Measurements from ENCODE around the gene BTBD9. TPM values are rescaled to one million over a fixed set of nuclear protein-coding genes. Genes with fewer than 3 reads are reported as not detected.

BTBD9 gene
- total RNA-seq, 1 donor from 2014 or later = 25.1 TPM

Small RNA genes within 50 kb of the gene (small RNA-seq; reads per million reads assigned to genes)
- not detected for gene RF00019 (ENCODE audit: low replicate concordance)
- not detected for gene RF00279 (ENCODE audit: low replicate concordance)

Other genes starting within 250 kb of the BTBD9 start
- gene GLO1, start 63.2 kb upstream of the BTBD9 start, total RNA-seq = 56.3 TPM
- gene DNAH8, start 75.4 kb upstream of the BTBD9 start, total RNA-seq = under 0.01 TPM